GM12878 (cell line): ENCODE measurements around the gene DNAJC11. TPM values are rescaled to one million over a fixed set of nuclear protein-coding genes. Genes with fewer than 3 reads are reported as not detected.

Experiments
- ATAC-seq: fragments of 200-7000 bp; cut with Tn5 transposase; 3 replicates; pipeline ENCODE4 v1.9.1; 2020; ENCODE audit warnings: mild to moderate bottlenecking, moderate library complexity
- BruUV-seq: library from RNA; stranded (reverse); fragments of 400-500 nt; replicated peaks from 2 replicates; lab custom pipeline; 2021; lab: Mats Ljungman, UMichigan
- CTCF ChIA-PET: fragments of 300-600 bp; sonication (Branson Sonifier 250); formaldehyde crosslinking; extraction: SDS; loops from one replicate; lab custom pipeline; 2021; ENCODE audit warnings: inconsistent platforms; lab: Yijun Ruan, JAX
- POLR2A ChIA-PET: fragments of 350-600 bp; formaldehyde crosslinking; extraction: SDS; loops from one replicate; lab custom pipeline; 2021; ENCODE audit warnings: inconsistent platforms; lab: Charles Lee
- RAD21 ChIA-PET: fragments of 300-600 bp; sonication (Branson Sonifier 250); formaldehyde crosslinking; loops from one replicate; lab custom pipeline; 2023; ENCODE audit warnings: antibody characterized with exemption; ENCODE audit not compliant: unreplicated experiment; lab: Charles Lee
- SMC1A ChIA-PET: fragments of 300-600 bp; sonication (Branson Sonifier 250); formaldehyde crosslinking; loops from one replicate; lab custom pipeline; 2023; ENCODE audit not compliant: unreplicated experiment, uncharacterized antibody; lab: Charles Lee
- DNase-seq: peaks from one replicate; pipeline ENCODE4 v3.0.0-alpha.2; 2011; ENCODE audit warnings: low read depth, low spot score
- FAIRE-seq: peaks from 3 replicates; lab custom pipeline; 2011; peaks lifted over from hg19 to GRCh38; lab: Jason Lieb, UNC
- H2AFZ ChIP-seq: 2 replicates; pipeline ENCODE4 v1.6.0; 2011; ENCODE audit warnings: low read depth, low read length, control low read depth; ENCODE audit not compliant: control insufficient read depth
- H3K27ac ChIP-seq: 2 replicates; pipeline ENCODE4 v1.5.1; 2011; ENCODE audit warnings: control low read depth; ENCODE audit not compliant: control insufficient read depth, insufficient read depth
- H3K27me3 ChIP-seq, 2 experiments: replicated peaks in 1 of 2; 2 replicates each; pipeline versions ENCODE4 v1.6.0 to v1.6.1; 2011; ENCODE audit warnings: low read length in 1 of 2; ENCODE audit not compliant: control insufficient read depth in 2 of 2, insufficient read depth in 2 of 2
- H3K36me3 ChIP-seq, 2 experiments: 2 replicates each; pipeline ENCODE4 v1.5.1; 2011; ENCODE audit warnings: low read length in 1 of 2; ENCODE audit not compliant: control insufficient read depth in 2 of 2, insufficient read depth in 2 of 2
- H3K4me1 ChIP-seq: 2 replicates; pipeline ENCODE4 v1.6.1; 2011; ENCODE audit warnings: mild to moderate bottlenecking, low read length, moderate library complexity, mixed read lengths; ENCODE audit not compliant: control insufficient read depth, insufficient read depth
- H3K4me2 ChIP-seq: 2 replicates; pipeline ENCODE4 v1.6.0; 2011; ENCODE audit warnings: control low read depth; ENCODE audit not compliant: control insufficient read depth, insufficient read depth
- H3K4me3 ChIP-seq: fragments of 200-600 bp; sonication (generic); 2 replicates; pipeline ENCODE4 v1.5.1; 2016
- H3K79me2 ChIP-seq: 2 replicates; pipeline ENCODE4 v1.6.0; 2011; ENCODE audit warnings: low read length; ENCODE audit not compliant: control insufficient read depth, insufficient read depth
- H3K9ac ChIP-seq: 2 replicates; pipeline ENCODE4 v1.8.0; 2011; ENCODE audit warnings: low read length, control low read depth, mixed read lengths; ENCODE audit not compliant: control insufficient read depth, insufficient read depth
- H3K9me3 ChIP-seq: replicated peaks from 3 replicates; pipeline ENCODE4 v1.5.1; 2011; ENCODE audit warnings: mild to moderate bottlenecking, low read length; ENCODE audit not compliant: control insufficient read depth, insufficient read depth
- H4K20me1 ChIP-seq: 2 replicates; pipeline ENCODE4 v1.6.0; 2011; ENCODE audit not compliant: control insufficient read depth, insufficient read depth
- BHLHE40 ChIP-seq, 2 experiments: fragments of 450-650 bp in 1 of 2; IDR thresholded peaks; 2 replicates each; pipeline ENCODE4 v1.6.1; 2011 to 2017; ENCODE audit warnings: low read depth in 2 of 2, borderline replicate concordance in 1 of 2, improper control_type of control experiment in 1 of 2, low read length in 1 of 2, mild to moderate bottlenecking in 1 of 2
- BRCA1 ChIP-seq: IDR thresholded peaks from 2 replicates; pipeline ENCODE4 v1.6.1; 2011; ENCODE audit warnings: low read depth, low read length, improper control_type of control experiment
- CBX3 ChIP-seq: fragments of 200-600 bp; sonication (generic); IDR thresholded peaks from 2 replicates; pipeline ENCODE4 v1.6.1; 2016; ENCODE audit warnings: low read depth, borderline replicate concordance
- CHD1 ChIP-seq: IDR thresholded peaks from 2 replicates; pipeline ENCODE4 v1.6.1; 2012; ENCODE audit warnings: low read depth, low read length, improper control_type of control experiment
- FOXM1 ChIP-seq: IDR thresholded peaks from 2 replicates; pipeline ENCODE4 v1.6.1; 2012; ENCODE audit warnings: low read depth, mild to moderate bottlenecking, inconsistent platforms, low read length, moderate library complexity
- HDAC2 ChIP-seq: fragments of 200-600 bp; sonication (generic); IDR thresholded peaks from 2 replicates; pipeline ENCODE4 v1.6.1; 2017
- KLF5 ChIP-seq: fragments of 450-650 bp; IDR thresholded peaks from 2 replicates; pipeline ENCODE4 v1.6.1; 2014; ENCODE audit warnings: mild to moderate bottlenecking; ENCODE audit not compliant: partially characterized antibody
- MTA2 ChIP-seq: fragments of 450-650 bp; IDR thresholded peaks from 2 replicates; pipeline ENCODE4 v1.6.1; 2016; ENCODE audit warnings: low read depth, mild to moderate bottlenecking, moderate library complexity
- PAX5 ChIP-seq: IDR thresholded peaks from 2 replicates; pipeline ENCODE4 v1.6.1; 2011; ENCODE audit warnings: low read depth, low read length, borderline replicate concordance
- PAX8 ChIP-seq: fragments of 450-650 bp; IDR thresholded peaks from 2 replicates; pipeline ENCODE4 v1.6.1; 2017; ENCODE audit warnings: mild to moderate bottlenecking, moderate library complexity
- POLR2AphosphoS5 ChIP-seq: IDR thresholded peaks from 2 replicates; pipeline ENCODE4 v1.6.1; 2011; ENCODE audit warnings: mild to moderate bottlenecking, low read length, inconsistent platforms
- TCF3 ChIP-seq: IDR thresholded peaks from 2 replicates; pipeline ENCODE4 v1.6.1; 2012; ENCODE audit warnings: low read depth, mild to moderate bottlenecking, low read length, borderline replicate concordance; ENCODE audit not compliant: insufficient read depth
- ZNF622 ChIP-seq: fragments of 450-650 bp; IDR thresholded peaks from 2 replicates; pipeline ENCODE4 v1.6.1; 2017; ENCODE audit warnings: mild to moderate bottlenecking, inconsistent platforms
- WGBS: methylation state at CpG from one replicate; pipeline ENCODE4 v1.1.6; 2016; ENCODE audit warnings: low lambda C conversion rate; ENCODE audit not compliant: insufficient replicate concordance, insufficient coverage; ENCODE audit errors: missing lambda C conversion rate; 5-methylcytosine and 5-hydroxymethylcytosine counted together
- in situ Hi-C: fragments of 300-500 bp; cut with MboI; formaldehyde crosslinking; loops from 9 replicates; pipeline ENCODE4 v1.14.3; 2018; ENCODE audit warnings: mixed read lengths
- intact Hi-C: fragments of 100-400 bp; cut with micrococcal nuclease; formaldehyde crosslinking; loops from one replicate; pipeline ENCODE4 v1.14.2; 2022; ENCODE audit not compliant: unreplicated experiment
- polyA plus RNA-seq, 11 experiments: library from polyadenylated mRNA; depleted of rRNA in 4 of 11; unstranded in 6 of 11; stranded (reverse) in 5 of 11; fragments of >200 nt; fragmentation: Nextera tagmentation in 4 of 11; fragmentation: Illumina TruSeq in 1 of 11; extraction: Ambion mirVana in 4 of 11; extraction: Trizol in 1 of 11; gene quantifications; 1 replicate in 1 of 11; 2 replicates in 10 of 11; pipeline versions ENCODE4 v1.2.1 to v1.2.3, GENCODE V29; 2011 to 2016; ENCODE audit warnings: inconsistent platforms in 2 of 11, missing spikeins in 2 of 11, low read depth in 1 of 11
- total RNA-seq, 4 experiments: library from RNA; depleted of rRNA in 3 of 4; stranded (reverse); fragments of >200 nt in 3 of 4; fragmentation: Illumina TruSeq in 1 of 4; extraction: Trizol in 1 of 4; gene quantifications; 2 replicates each; pipeline versions ENCODE4 v1.2.1 to v1.2.3, GENCODE V29; 2013 to 2021
- TF ChIP-seq, protein P1 (sequence below): fragments of 450-650 bp; IDR thresholded peaks from 2 replicates; pipeline ENCODE4 v1.6.1; 2017; ENCODE audit warnings: borderline replicate concordance
- TF ChIP-seq, protein P2 (sequence below): fragments of 450-650 bp; formaldehyde crosslinking; IDR thresholded peaks from 2 replicates; pipeline ENCODE4 v1.5.0; 2022; ENCODE audit warnings: mild to moderate bottlenecking, missing genetic modification characterization
- TF ChIP-seq, protein P3 (sequence below): fragments of 150-350 bp; IDR thresholded peaks from 2 replicates; pipeline ENCODE4 v1.6.1; 2016; ENCODE audit warnings: low read depth, low read length
- TF ChIP-seq, protein P4 (sequence below): IDR thresholded peaks from 2 replicates; pipeline ENCODE4 v1.6.1; 2011; ENCODE audit warnings: mild to moderate bottlenecking, low read depth, low read length, moderate library complexity; ENCODE audit not compliant: insufficient replicate concordance

The DNAJC11 gene
- total and polyA plus RNA-seq, 10 of the 15 experiments (the other 5 are each of a cell fraction or from before 2014, with no cell fraction given): 5.0 to 58.8 (median 39.5) TPM

DNA sequence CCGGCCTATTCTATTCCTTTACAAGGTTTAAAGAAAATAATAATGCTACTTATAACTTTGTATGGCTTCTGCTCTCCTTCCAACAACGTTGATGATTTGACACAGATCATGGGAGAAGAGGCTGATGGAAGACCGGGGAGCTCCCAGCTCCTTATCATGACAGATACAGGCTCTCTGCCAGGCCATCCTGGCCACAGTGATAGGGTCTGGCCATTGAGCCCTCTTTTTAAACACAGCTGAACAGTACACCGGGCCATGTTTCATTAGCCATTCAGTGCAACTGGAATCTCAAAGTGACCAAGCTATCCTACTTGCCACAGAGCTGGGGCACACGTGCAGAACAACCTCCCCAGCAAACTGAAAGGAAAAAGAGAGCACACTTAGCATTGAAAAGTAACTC lies 34.9 kb downstream of the DNAJC11 start:
- no TSS peak for BruUV-seq
- Histone ChIP-seq H2AFZ (no peak overlapping the region), H3K27ac (no peak overlapping the region), H4K20me1 (no peaks in the 10 kb centered on the region), H3K9ac (no peak overlapping the region), H3K9me3 (no peaks in the 10 kb centered on the region), H3K36me3 (peaks cover 6 to 18% of the 10 kb centered on the region in 2 experiments; a peak in 3 of 4 replicates), H3K4me3 (no peak overlapping the region), H3K4me2 (no peak overlapping the region), H3K4me1 (no peaks in the 10 kb centered on the region), H3K27me3 (no peaks in the 10 kb centered on the region), H3K79me2 (no peaks in the 10 kb centered on the region)
- FAIRE-seq: no peak
- RAD21 ChIA-PET: no interaction called here
- ATAC-seq: no peak
- no peak for DNase-seq
- POLR2A ChIA-PET: no interaction called here
- SMC1A ChIA-PET: no interaction called here
- in situ Hi-C loops: no loop called here
- CTCF ChIA-PET: interaction anchor here (1.1 kb wide), 2 partner anchors 19 to 35 kb away, joined by 3 read pairs; no protein-coding TSS in a partner anchor
- WGBS: 96% methylated on average over 5 of the region's 5 CpGs
- intact Hi-C loops: no loop called here
- TF ChIP-seq, protein P1, sequence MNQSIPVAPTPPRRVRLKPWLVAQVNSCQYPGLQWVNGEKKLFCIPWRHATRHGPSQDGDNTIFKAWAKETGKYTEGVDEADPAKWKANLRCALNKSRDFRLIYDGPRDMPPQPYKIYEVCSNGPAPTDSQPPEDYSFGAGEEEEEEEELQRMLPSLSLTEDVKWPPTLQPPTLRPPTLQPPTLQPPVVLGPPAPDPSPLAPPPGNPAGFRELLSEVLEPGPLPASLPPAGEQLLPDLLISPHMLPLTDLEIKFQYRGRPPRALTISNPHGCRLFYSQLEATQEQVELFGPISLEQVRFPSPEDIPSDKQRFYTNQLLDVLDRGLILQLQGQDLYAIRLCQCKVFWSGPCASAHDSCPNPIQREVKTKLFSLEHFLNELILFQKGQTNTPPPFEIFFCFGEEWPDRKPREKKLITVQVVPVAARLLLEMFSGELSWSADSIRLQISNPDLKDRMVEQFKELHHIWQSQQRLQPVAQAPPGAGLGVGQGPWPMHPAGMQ: no peak
- TF ChIP-seq, protein P2, sequence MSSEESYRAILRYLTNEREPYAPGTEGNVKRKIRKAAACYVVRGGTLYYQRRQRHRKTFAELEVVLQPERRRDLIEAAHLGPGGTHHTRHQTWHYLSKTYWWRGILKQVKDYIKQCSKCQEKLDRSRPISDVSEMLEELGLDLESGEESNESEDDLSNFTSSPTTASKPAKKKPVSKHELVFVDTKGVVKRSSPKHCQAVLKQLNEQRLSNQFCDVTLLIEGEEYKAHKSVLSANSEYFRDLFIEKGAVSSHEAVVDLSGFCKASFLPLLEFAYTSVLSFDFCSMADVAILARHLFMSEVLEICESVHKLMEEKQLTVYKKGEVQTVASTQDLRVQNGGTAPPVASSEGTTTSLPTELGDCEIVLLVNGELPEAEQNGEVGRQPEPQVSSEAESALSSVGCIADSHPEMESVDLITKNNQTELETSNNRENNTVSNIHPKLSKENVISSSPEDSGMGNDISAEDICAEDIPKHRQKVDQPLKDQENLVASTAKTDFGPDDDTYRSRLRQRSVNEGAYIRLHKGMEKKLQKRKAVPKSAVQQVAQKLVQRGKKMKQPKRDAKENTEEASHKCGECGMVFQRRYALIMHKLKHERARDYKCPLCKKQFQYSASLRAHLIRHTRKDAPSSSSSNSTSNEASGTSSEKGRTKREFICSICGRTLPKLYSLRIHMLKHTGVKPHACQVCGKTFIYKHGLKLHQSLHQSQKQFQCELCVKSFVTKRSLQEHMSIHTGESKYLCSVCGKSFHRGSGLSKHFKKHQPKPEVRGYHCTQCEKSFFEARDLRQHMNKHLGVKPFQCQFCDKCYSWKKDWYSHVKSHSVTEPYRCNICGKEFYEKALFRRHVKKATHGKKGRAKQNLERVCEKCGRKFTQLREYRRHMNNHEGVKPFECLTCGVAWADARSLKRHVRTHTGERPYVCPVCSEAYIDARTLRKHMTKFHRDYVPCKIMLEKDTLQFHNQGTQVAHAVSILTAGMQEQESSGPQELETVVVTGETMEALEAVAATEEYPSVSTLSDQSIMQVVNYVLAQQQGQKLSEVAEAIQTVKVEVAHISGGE (CRISPR knock-in tag): no peak
- TF ChIP-seq PAX8 (no peak), TCF3 (no peak), MTA2 (no peak), HDAC2 (no peak), CHD1 (no peak), BRCA1 (no peak), CBX3 (no peak), BHLHE40 (IDR thresholded peaks at IDR 0.05; ENCODE audit: borderline replicate concordance in 1 of 2, low read depth in 2 of 2, low read length in 1 of 2) (no peak), KLF5 (no peak), FOXM1 (no peak), PAX5 (no peak), POLR2AphosphoS5 (no peak), ZNF622 (no peak)
- TF ChIP-seq, protein P3, sequence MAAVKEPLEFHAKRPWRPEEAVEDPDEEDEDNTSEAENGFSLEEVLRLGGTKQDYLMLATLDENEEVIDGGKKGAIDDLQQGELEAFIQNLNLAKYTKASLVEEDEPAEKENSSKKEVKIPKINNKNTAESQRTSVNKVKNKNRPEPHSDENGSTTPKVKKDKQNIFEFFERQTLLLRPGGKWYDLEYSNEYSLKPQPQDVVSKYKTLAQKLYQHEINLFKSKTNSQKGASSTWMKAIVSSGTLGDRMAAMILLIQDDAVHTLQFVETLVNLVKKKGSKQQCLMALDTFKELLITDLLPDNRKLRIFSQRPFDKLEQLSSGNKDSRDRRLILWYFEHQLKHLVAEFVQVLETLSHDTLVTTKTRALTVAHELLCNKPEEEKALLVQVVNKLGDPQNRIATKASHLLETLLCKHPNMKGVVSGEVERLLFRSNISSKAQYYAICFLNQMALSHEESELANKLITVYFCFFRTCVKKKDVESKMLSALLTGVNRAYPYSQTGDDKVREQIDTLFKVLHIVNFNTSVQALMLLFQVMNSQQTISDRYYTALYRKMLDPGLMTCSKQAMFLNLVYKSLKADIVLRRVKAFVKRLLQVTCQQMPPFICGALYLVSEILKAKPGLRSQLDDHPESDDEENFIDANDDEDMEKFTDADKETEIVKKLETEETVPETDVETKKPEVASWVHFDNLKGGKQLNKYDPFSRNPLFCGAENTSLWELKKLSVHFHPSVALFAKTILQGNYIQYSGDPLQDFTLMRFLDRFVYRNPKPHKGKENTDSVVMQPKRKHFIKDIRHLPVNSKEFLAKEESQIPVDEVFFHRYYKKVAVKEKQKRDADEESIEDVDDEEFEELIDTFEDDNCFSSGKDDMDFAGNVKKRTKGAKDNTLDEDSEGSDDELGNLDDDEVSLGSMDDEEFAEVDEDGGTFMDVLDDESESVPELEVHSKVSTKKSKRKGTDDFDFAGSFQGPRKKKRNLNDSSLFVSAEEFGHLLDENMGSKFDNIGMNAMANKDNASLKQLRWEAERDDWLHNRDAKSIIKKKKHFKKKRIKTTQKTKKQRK: no peak
- TF ChIP-seq, protein P4, sequence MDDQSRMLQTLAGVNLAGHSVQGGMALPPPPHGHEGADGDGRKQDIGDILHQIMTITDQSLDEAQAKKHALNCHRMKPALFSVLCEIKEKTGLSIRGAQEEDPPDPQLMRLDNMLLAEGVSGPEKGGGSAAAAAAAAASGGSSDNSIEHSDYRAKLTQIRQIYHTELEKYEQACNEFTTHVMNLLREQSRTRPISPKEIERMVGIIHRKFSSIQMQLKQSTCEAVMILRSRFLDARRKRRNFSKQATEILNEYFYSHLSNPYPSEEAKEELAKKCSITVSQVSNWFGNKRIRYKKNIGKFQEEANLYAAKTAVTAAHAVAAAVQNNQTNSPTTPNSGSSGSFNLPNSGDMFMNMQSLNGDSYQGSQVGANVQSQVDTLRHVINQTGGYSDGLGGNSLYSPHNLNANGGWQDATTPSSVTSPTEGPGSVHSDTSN: no peak
